Heart left ventricle (tissue), 16 donors: ENCODE data around the gene PSD4. TPM values are rescaled to one million over a fixed set of nuclear protein-coding genes. Genes with fewer than 3 reads are reported as not detected.
A peak's percentile ranks its signal among the peaks of the same experiment; 100 is the strongest.
"Not testable (repeated sequence)": the region's sequence is repeated elsewhere in the genome, so short reads cannot be mapped to it uniquely, and the experiment has no call there.

ENCODE experiments used
- ATAC-seq, 4 donors: fragments of 200-7000 bp; cut with Tn5 transposase; one replicate each; pipeline ENCODE4 v1.9.1; 2020 to 2022; ENCODE audit warnings: moderate library complexity in 4 of 4, mild to moderate bottlenecking in 3 of 4, moderate number of reproducible peaks in 1 of 4
- DNase-seq, 5 donors: peaks; one replicate each; pipeline ENCODE4 v3.0.0-alpha.2; 2020
- H3K27ac ChIP-seq, 12 donors: fragments of 200-600 bp; sonication (generic) in 4 of 12; one replicate each; pipeline versions ENCODE4 v1.5.0 to v1.8.0; 2016 to 2022; ENCODE audit warnings: mild to moderate bottlenecking in 2 of 12
- H3K27me3 ChIP-seq, 9 donors: fragments of 200-600 bp; sonication (generic) in 2 of 9; one replicate each; pipeline versions ENCODE4 v1.5.1 to v1.8.0; 2016 to 2022; ENCODE audit warnings: mild to moderate bottlenecking in 3 of 9
- H3K36me3 ChIP-seq, 9 donors: fragments of 200-600 bp; sonication (generic) in 2 of 9; one replicate each; pipeline versions ENCODE4 v1.5.0 to v1.8.0; 2018 to 2022; ENCODE audit warnings: mild to moderate bottlenecking in 2 of 9
- H3K4me1 ChIP-seq, 12 donors: fragments of 200-600 bp; sonication (generic) in 4 of 12; one replicate each; pipeline versions ENCODE4 v1.5.0 to v1.8.0; 2016 to 2022; ENCODE audit warnings: mild to moderate bottlenecking in 3 of 12
- H3K4me3 ChIP-seq, 12 donors: fragments of 200-600 bp; sonication (generic) in 4 of 12; one replicate each; pipeline versions ENCODE4 v1.5.0 to v1.8.0; 2017 to 2022; ENCODE audit warnings: mild to moderate bottlenecking in 9 of 12, moderate library complexity in 4 of 12
- H3K9me3 ChIP-seq, 12 donors: fragments of 200-600 bp; sonication (generic) in 4 of 12; one replicate each; pipeline versions ENCODE4 v1.5.0 to v1.8.0; 2016 to 2022; ENCODE audit warnings: mild to moderate bottlenecking in 1 of 12
- POLR2A ChIP-seq, 2 donors: fragments of 450-650 bp; IDR thresholded peaks; one replicate each; pipeline ENCODE4 v1.6.1; 2017; ENCODE audit warnings: antibody characterized with exemption in 2 of 2, mild to moderate bottlenecking in 2 of 2, moderate library complexity in 2 of 2
- WGBS, 4 donors: extraction: QIAGEN DNeasy Blood & Tissue Kit in 2 of 4; methylation state at CpG; one replicate each; pipeline versions ENCODE4 v1.1.5 to v1.1.7; 2013 to 2018; 5-methylcytosine and 5-hydroxymethylcytosine counted together
- intact Hi-C, 10 donors: fragments of 100-400 bp; cut with DNase I; formaldehyde crosslinking; loops; one replicate each; pipeline versions ENCODE4 v1.11.1 to v1.14.2; 2022
- polyA plus RNA-seq, 2 donors: library from polyadenylated mRNA; stranded (reverse); fragments of 200-250 nt; gene quantifications; one replicate each; pipeline ENCODE4 v1.2.3, GENCODE V29; 2013
- total RNA-seq, 9 donors: library from RNA; depleted of rRNA in 2 of 9; stranded (reverse); fragments of >200 nt in 2 of 9; fragmentation: NEBNext Ultra II Directional in 3 of 9; extraction: Animal tissue kit (Norgen Biotek cat#: 25700) in 3 of 9; gene quantifications; one replicate each; pipeline versions ENCODE4 v1.1.0 to v1.2.4, GENCODE V29; 2016 to 2023
- TF ChIP-seq, protein P1 (sequence below), 12 donors: fragments of 200-600 bp; sonication (generic) in 4 of 12; IDR thresholded peaks; one replicate each; pipeline versions ENCODE4 v1.5.0 to v1.8.0; 2018 to 2022; ENCODE audit warnings: antibody characterized with exemption in 12 of 12, mild to moderate bottlenecking in 5 of 12
- donor health status: ischemic (EF 13 %, LVEDD 7.1; RV severe dilation, severe dysfunction).
- donor health status: healthy with polysubstance abuse.
- donor health status: DM: no; HTN: yes; CAD: no.
- donor health status: DM: no; HTN: no; CAD: no.
- donor health status: ischemic (EF 25% LVEDD 6.9; RV normal size, moderate dysfunction).
- donor health status: ischemic (EF 25% LVEDD 5.7; RV mildly dilated, moderate dysfunction).
- donor health status: healthy.
- donor health status: DM: yes; HTN: yes; CAD: no.
- donor health status: ischemic (EF 35%, LVEDD 5.7; RV mildly dilated, moderate dysfunction).
- donor health status: nonischemic (EF 11% LVEDD 7.7; RV severe dilation, severe dysfunction).
- donor health status: DM: yes; HTN: yes; CAD: no.
- donor health status: PGD.
- donor health status: ischemic (EF 29% LVEDD 5.4; RV normal size, mild dysfunction).
- donor health status: nonischemic (EF 23%, LVEDD 6.1; RV moderate dilation, normal function).

The PSD4 gene
- total and polyA plus RNA-seq, 11 donors, result 0.65 to 23.4 (median 1.9) TPM

DNA sequence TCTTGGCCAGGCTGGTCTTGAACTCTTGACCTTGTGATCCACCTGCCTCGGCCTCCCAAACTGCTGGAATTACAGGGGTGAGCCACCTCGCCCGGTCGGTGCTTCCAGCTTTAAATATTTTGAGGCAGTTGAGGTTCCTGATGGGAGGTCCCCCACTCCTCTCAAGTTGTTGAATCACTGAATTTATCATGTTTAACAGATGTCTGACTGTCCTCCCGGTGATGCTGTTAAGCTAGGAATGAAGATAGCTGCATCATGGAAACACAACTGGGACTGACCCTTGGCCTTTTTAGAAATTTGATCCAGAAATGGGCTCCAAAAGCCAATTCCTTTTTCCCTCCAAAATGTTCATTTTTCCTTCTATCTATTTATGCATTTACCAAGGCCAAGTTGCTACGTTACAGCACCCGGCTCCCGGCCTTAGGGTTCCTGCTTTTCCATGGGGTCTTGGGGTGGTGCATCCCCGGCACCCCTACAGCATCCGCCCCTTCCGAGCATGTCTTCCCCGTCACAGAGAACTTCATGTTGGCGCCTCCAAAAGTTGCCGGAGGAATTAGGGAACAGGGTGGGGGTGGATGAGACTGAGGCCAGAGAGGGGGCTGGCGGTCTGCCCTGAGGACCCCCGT lies 61.1 kb downstream of the PSD4 start:
- Histone ChIP-seq H3K36me3 (no peaks in the 10 kb centered on the region), H3K4me1 (peaks cover 0 to 40% (median 10%) of the 10 kb centered on the region in 12 donors), H3K9me3 (no peaks in the 10 kb centered on the region), H3K4me3 (peak overlapping the region in 11 of 12 donors; percentile 8 to 80 (median 51)), H3K27me3 (no peaks in the 10 kb centered on the region), H3K27ac (peak overlapping the region in 7 of 12 donors; percentile 38 to 86 (median 74))
- 83 to 93% (median 87%) methylated on average over 16 of the region's 16 CpGs for WGBS, 4 donors
- no peak for TF ChIP-seq POLR2A (IDR thresholded peaks at IDR 0.05)
- intact Hi-C loops, result no loop called here
- DNase-seq (no peak), ATAC-seq (peak in 1 of 4 donors; percentile 8)

DNA sequence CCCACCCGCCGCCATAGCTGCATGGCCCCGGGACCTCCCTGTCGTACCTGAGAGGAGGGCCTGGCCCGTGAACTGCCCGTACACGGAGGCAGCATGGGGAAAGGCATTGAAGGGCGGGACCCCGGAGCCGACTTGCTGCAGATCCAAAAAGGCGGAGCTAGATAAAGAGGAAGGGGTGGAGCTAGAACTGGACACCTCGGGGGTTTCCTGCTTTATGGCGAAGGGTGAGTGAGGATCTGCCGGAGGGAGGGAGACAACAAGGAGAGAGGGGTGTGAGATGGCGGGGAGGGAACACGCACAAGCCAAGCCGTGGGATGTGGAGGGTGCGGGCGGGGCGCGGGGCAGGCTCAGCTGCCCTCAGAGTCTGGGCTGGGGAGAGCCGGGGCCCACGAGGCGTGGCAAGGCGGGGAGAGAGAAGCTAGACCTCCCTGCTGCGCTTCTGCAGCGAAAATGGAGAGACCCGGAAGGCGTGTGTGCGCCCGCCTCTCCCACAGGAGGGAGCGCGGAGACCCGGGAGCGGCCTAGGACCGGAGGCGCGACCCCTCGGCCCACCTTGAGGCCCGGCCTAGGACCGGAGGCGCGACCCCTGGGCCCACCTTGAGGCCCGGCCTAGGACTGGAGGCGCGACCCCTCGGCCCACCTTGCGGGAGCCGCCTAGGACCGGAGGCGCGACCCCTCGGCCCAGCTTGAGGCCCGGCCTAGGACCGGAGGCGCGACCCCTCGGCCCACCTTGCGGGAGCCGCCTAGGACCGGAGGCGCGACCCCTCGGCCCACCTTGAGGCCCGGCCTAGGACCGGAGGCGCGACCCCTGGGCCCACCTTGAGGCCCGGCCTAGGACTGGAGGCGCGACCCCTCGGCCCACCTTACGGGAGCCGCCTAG lies 61.8 kb downstream of the PSD4 start:
- H3K9me3 ChIP-seq, H3K36me3 ChIP-seq, intact Hi-C loops, H3K27me3 ChIP-seq: not testable (repeated sequence)
- TF ChIP-seq POLR2A (IDR thresholded peaks at IDR 0.05), result peak in 1 of 2 donors; percentile 40
- ATAC-seq, result peak in 2 of 4 donors; percentile 50 to 75
- peak overlapping the region in 8 of 12 donors; percentile 32 to 86 (median 70) for H3K27ac ChIP-seq
- WGBS, 4 donors, result 85 to 95% (median 87%) methylated on average over 44 to 74 of the region's 74 CpGs
- H3K4me3 ChIP-seq, result peak overlapping the region; percentile 8 to 80 (median 47)
- DNase-seq, result peak in 3 of 5 donors; percentile 45 to 85 (median 58)
- H3K4me1 ChIP-seq, result peaks cover 4 to 40% (median 17%) of the 10 kb centered on the region in 12 donors

DNA sequence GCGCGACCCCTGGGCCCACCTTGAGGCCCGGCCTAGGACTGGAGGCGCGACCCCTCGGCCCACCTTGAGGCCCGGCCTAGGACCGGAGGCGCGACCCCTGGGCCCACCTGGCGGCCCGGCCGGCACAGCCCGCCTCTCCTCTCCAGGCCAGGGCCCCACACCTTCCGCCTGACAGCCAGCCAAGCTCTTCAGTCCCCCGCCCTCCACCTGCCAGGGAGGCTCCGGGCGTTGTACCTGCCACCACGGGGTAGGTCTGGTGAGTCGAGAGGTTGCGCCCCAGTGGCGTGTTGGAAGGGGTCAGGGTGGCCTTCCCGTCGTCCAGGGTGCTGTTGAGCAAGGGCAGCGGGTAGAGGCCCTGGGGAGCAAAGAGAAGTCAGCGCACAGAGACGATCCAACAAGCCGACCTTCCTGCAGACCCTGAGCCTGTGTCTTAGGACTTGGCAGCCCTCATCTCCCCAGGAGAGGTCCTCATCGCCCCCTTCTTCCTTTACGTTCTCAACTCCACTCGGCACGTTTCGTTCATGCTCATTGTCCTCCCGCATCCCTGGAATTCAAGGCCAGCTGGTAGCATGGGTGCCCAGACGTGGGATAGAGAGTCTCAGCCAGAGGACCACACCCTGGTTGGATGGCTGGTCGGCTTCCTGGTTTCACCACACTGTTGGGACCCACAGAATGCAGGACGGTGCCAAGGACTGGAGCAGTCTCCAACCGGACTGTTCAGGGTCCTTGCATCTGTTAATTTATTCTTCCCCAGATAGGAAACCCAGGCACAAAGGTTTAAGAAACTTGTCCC lies 62.8 kb downstream of the PSD4 start:
- intact Hi-C loops, result no loop called here
- Histone ChIP-seq H3K36me3 (no peaks in the 10 kb centered on the region), H3K4me3 (peak overlapping the region in 8 of 12 donors; percentile 20 to 80 (median 56)), H3K9me3 (no peaks in the 10 kb centered on the region), H3K27me3 (no peaks in the 10 kb centered on the region), H3K27ac (peak overlapping the region in 4 of 12 donors; percentile 46 to 86 (median 63)), H3K4me1 (peaks cover 5 to 43% (median 24%) of the 10 kb centered on the region in 12 donors)
- no peak for ATAC-seq
- no peak for DNase-seq
- WGBS, 4 donors, result 78 to 94% (median 93%) methylated on average over 32 to 38 of the region's 38 CpGs
- TF ChIP-seq, protein P1, sequence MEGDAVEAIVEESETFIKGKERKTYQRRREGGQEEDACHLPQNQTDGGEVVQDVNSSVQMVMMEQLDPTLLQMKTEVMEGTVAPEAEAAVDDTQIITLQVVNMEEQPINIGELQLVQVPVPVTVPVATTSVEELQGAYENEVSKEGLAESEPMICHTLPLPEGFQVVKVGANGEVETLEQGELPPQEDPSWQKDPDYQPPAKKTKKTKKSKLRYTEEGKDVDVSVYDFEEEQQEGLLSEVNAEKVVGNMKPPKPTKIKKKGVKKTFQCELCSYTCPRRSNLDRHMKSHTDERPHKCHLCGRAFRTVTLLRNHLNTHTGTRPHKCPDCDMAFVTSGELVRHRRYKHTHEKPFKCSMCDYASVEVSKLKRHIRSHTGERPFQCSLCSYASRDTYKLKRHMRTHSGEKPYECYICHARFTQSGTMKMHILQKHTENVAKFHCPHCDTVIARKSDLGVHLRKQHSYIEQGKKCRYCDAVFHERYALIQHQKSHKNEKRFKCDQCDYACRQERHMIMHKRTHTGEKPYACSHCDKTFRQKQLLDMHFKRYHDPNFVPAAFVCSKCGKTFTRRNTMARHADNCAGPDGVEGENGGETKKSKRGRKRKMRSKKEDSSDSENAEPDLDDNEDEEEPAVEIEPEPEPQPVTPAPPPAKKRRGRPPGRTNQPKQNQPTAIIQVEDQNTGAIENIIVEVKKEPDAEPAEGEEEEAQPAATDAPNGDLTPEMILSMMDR (IDR thresholded peaks at IDR 0.05), result no peak
- TF ChIP-seq POLR2A (IDR thresholded peaks at IDR 0.05), result no peak

DNA sequence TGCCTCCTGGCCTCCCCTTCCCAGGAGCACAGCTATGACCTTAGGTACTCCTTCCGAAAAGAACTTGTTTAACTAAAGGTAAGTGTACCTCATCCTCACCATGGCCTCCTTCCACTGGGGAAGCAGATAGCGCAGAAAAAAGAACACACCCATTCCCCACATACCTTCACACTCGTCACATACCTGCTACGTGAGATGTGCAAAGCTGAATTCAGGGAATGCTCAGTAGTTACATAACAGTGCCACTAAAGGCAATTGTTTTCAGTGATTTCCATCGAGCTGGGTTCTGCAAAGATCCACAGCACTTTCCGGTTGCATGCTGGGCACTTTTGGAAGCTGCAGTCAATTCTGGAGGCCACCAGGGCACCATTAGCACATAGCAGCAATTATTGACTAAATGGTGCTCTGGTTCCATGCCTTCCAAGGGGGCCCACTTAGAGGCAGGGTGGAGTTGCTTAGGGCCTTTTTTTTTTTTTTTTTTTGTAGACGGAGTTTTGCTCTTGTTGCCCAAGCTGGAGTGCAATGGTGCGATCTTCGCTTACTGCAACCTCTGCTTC lies 63.9 kb downstream of the PSD4 start:
- WGBS, 4 donors, result 88 to 94% (median 91%) methylated on average over 9 of the region's 9 CpGs
- Histone ChIP-seq H3K27ac (peak overlapping the region in 2 of 12 donors; percentile 0 to 90), H3K4me3 (no peak overlapping the region), H3K9me3 (no peaks in the 10 kb centered on the region), H3K4me1 (peaks cover 5 to 38% (median 24%) of the 10 kb centered on the region in 12 donors), H3K27me3 (no peaks in the 10 kb centered on the region), H3K36me3 (no peaks in the 10 kb centered on the region)
- ATAC-seq, result no peak
- TF ChIP-seq POLR2A (IDR thresholded peaks at IDR 0.05), result no peak
- TF ChIP-seq, protein P1 (IDR thresholded peaks at IDR 0.05), result no peak
- no peak for DNase-seq
- intact Hi-C loops, result no loop called here
